IMR-90 (cell line): Measurements from ENCODE around the gene EIF4A3. TPM values are rescaled to one million over a fixed set of nuclear protein-coding genes. Genes with fewer than 3 reads are reported as not detected.

Experiments
- ATAC-seq: fragments of 200-7000 bp; cut with Tn5 transposase; 2 replicates; pipeline ENCODE4 v1.9.1; 2020; ENCODE audit warnings: low read depth, mild to moderate bottlenecking, moderate library complexity
- BruUV-seq: library from RNA; stranded (reverse); fragments of 400-500 nt; replicated peaks from 2 replicates; lab custom pipeline; 2021; lab: Mats Ljungman, UMichigan
- CTCF ChIA-PET: fragments of 300-600 bp; formaldehyde crosslinking; extraction: SDS; loops from one replicate; lab custom pipeline; 2021; ENCODE audit warnings: antibody characterized with exemption; lab: Yijun Ruan, JAX
- POLR2A ChIA-PET: fragments of 300-600 bp; sonication (Branson Sonifier 250); formaldehyde crosslinking; loops from one replicate; lab custom pipeline; 2022; ENCODE audit warnings: antibody characterized with exemption; ENCODE audit not compliant: unreplicated experiment; lab: Charles Lee
- DNase-seq: peaks from one replicate; pipeline ENCODE4 v3.0.0; 2013
- H2AFZ ChIP-seq: replicated peaks from 2 replicates; pipeline ENCODE3; 2013; ENCODE audit warnings: low read length, mild to moderate bottlenecking; ENCODE audit not compliant: poor library complexity
- H2AK5ac ChIP-seq: 2 replicates; pipeline ENCODE4 v1.6.1; 2013; ENCODE audit warnings: low read depth, low read length, inconsistent platforms
- H2AK9ac ChIP-seq: replicated peaks from 2 replicates; pipeline ENCODE3; 2013; ENCODE audit warnings: mild to moderate bottlenecking, low read depth, low read length, moderate library complexity; ENCODE audit not compliant: poor library complexity
- H2BK120ac ChIP-seq: 2 replicates; pipeline ENCODE4 v1.6.1; 2013; ENCODE audit warnings: low read depth, low read length, inconsistent platforms
- H2BK15ac ChIP-seq: 3 replicates; pipeline ENCODE4 v1.6.1; 2013; ENCODE audit warnings: low read depth, low read length, inconsistent platforms
- H2BK20ac ChIP-seq: 2 replicates; pipeline ENCODE4 v1.6.1; 2013; ENCODE audit warnings: low read depth, mild to moderate bottlenecking, inconsistent platforms, low read length, moderate library complexity
- H2BK5ac ChIP-seq: 2 replicates; pipeline ENCODE4 v1.6.1; 2013; ENCODE audit warnings: mild to moderate bottlenecking, low read depth, low read length, inconsistent platforms; ENCODE audit not compliant: poor library complexity, severe bottlenecking
- H3K14ac ChIP-seq: replicated peaks from 2 replicates; pipeline ENCODE4 v1.6.1; 2013; ENCODE audit warnings: low read depth, low read length, inconsistent platforms
- H3K18ac ChIP-seq: 2 replicates; pipeline ENCODE4 v1.6.1; 2013; ENCODE audit warnings: low read depth, low read length, control low read depth
- H3K23ac ChIP-seq: 2 replicates; pipeline ENCODE4 v1.6.1; 2013; ENCODE audit warnings: low read depth, low read length, inconsistent platforms
- H3K27ac ChIP-seq: 2 replicates; pipeline ENCODE4 v1.5.1; 2013; ENCODE audit warnings: mild to moderate bottlenecking, control low read depth, low read length; ENCODE audit not compliant: insufficient read depth
- H3K27me3 ChIP-seq: 2 replicates; pipeline ENCODE4 v1.6.1; 2013; ENCODE audit warnings: low read length; ENCODE audit not compliant: control insufficient read depth, insufficient read depth
- H3K36me3 ChIP-seq: 2 replicates; pipeline ENCODE4 v1.6.1; 2013; ENCODE audit warnings: low read length, mixed read lengths; ENCODE audit not compliant: control insufficient read depth, insufficient read depth
- H3K4ac ChIP-seq: 2 replicates; pipeline ENCODE4 v1.6.1; 2013; ENCODE audit warnings: low read depth, low read length, inconsistent platforms
- H3K4me1 ChIP-seq: 2 replicates; pipeline ENCODE4 v1.6.1; 2013; ENCODE audit warnings: low read length, mixed read lengths; ENCODE audit not compliant: control insufficient read depth, insufficient read depth
- H3K4me2 ChIP-seq: 2 replicates; pipeline ENCODE4 v1.6.1; 2013; ENCODE audit warnings: low read depth, mild to moderate bottlenecking, control low read depth, low read length, moderate library complexity
- H3K4me3 ChIP-seq: 2 replicates; pipeline ENCODE4 v1.5.1; 2013; ENCODE audit warnings: low read depth, mild to moderate bottlenecking, control low read depth, low read length, moderate library complexity; ENCODE audit not compliant: insufficient read depth
- H3K56ac ChIP-seq: 2 replicates; pipeline ENCODE4 v1.6.1; 2013; ENCODE audit warnings: low read length, inconsistent platforms; ENCODE audit not compliant: insufficient read depth; ENCODE audit errors: extremely low read depth
- H3K79me1 ChIP-seq, 2 experiments: 2 replicates each; pipeline ENCODE4 v1.6.1; 2013; ENCODE audit warnings: low read length in 2 of 2, inconsistent platforms in 1 of 2, low read depth in 1 of 2
- H3K9ac ChIP-seq: 2 replicates; pipeline ENCODE4 v1.6.1; 2013; ENCODE audit warnings: low read depth, low read length, control low read depth
- H3K9me1 ChIP-seq: 2 replicates; pipeline ENCODE4 v1.6.1; 2013; ENCODE audit warnings: low read length, inconsistent platforms; ENCODE audit not compliant: insufficient read depth
- H3K9me3 ChIP-seq: 2 replicates; pipeline ENCODE4 v1.6.1; 2013; ENCODE audit warnings: low read length; ENCODE audit not compliant: control insufficient read depth, insufficient read depth
- H4K20me1 ChIP-seq: 2 replicates; pipeline ENCODE4 v1.6.1; 2013; ENCODE audit warnings: low read length, inconsistent platforms; ENCODE audit not compliant: insufficient read depth
- H4K5ac ChIP-seq: 2 replicates; pipeline ENCODE4 v1.6.1; 2013; ENCODE audit warnings: mild to moderate bottlenecking, low read depth, low read length, control low read depth
- H4K8ac ChIP-seq, 2 experiments: 2 replicates each; pipeline ENCODE4 v1.6.1; 2013; ENCODE audit warnings: low read depth in 2 of 2, low read length in 2 of 2, control low read depth in 1 of 2, inconsistent platforms in 1 of 2
- H4K91ac ChIP-seq: 2 replicates; pipeline ENCODE4 v1.6.1; 2013; ENCODE audit warnings: low read depth, low read length, inconsistent platforms; ENCODE audit not compliant: insufficient read depth
- BHLHE40 ChIP-seq: fragments of 150-350 bp; IDR thresholded peaks from 2 replicates; pipeline ENCODE4 v1.6.1; 2016; ENCODE audit warnings: mild to moderate bottlenecking, low read depth, low read length
- CEBPB ChIP-seq: IDR thresholded peaks from 2 replicates; pipeline ENCODE4 v1.6.1; 2012; ENCODE audit warnings: low read depth, low read length, improper control_type of control experiment
- CHD1 ChIP-seq: IDR thresholded peaks from 2 replicates; pipeline ENCODE4 v1.6.1; 2012; ENCODE audit warnings: low read depth, low read length, improper control_type of control experiment
- FOS ChIP-seq: fragments of 150-350 bp; IDR thresholded peaks from 2 replicates; pipeline ENCODE4 v1.6.1; 2016; ENCODE audit warnings: low read depth, low read length
- MAFK ChIP-seq: IDR thresholded peaks from 2 replicates; pipeline ENCODE4 v1.6.1; 2012; ENCODE audit warnings: low read depth, low read length, improper control_type of control experiment
- MAZ ChIP-seq: IDR thresholded peaks from 2 replicates; pipeline ENCODE4 v1.6.1; 2012; ENCODE audit warnings: low read depth, mild to moderate bottlenecking, low read length, improper control_type of control experiment, moderate library complexity, borderline replicate concordance
- MXI1 ChIP-seq: IDR thresholded peaks from 2 replicates; pipeline ENCODE4 v1.6.1; 2012; ENCODE audit warnings: low read depth, mild to moderate bottlenecking, low read length, moderate library complexity, borderline replicate concordance
- NFE2L2 ChIP-seq: fragments of 150-350 bp; IDR thresholded peaks from 2 replicates; pipeline ENCODE4 v1.6.1; 2016; ENCODE audit warnings: low read depth, mild to moderate bottlenecking, low read length
- POLR2A ChIP-seq: IDR thresholded peaks from 2 replicates; pipeline ENCODE4 v1.6.1; 2012; ENCODE audit warnings: mild to moderate bottlenecking, low read depth, low read length
- RAD21 ChIP-seq: IDR thresholded peaks from 2 replicates; pipeline ENCODE4 v1.6.1; 2012; ENCODE audit warnings: low read length, improper control_type of control experiment
- RCOR1 ChIP-seq: IDR thresholded peaks from 2 replicates; pipeline ENCODE4 v1.6.1; 2012; ENCODE audit warnings: mild to moderate bottlenecking, low read length, improper control_type of control experiment; ENCODE audit not compliant: insufficient replicate concordance
- RFX5 ChIP-seq: IDR thresholded peaks from 2 replicates; pipeline ENCODE4 v1.8.0; 2012; ENCODE audit warnings: low read depth, mild to moderate bottlenecking, low read length, moderate library complexity
- whole genome bisulfite sequencing, 2 experiments: methylation state at CpG; one replicate each; pipeline versions ENCODE4 v1.1.5 to v1.1.7; 2013; ENCODE audit warnings: missing lambda C conversion rate in 2 of 2; ENCODE audit not compliant: insufficient read length in 1 of 2; ENCODE audit errors: extremely low coverage in 2 of 2; 5-methylcytosine and 5-hydroxymethylcytosine counted together
- dilution Hi-C: fragments of 300-500 bp; cut with HindIII; formaldehyde crosslinking; loops from one replicate; pipeline ENCODE4 v1.14.3; 2018; ENCODE audit warnings: low sequenced_read_pairs; ENCODE audit not compliant: unreplicated experiment
- in situ Hi-C: fragments of 300-500 bp; cut with MboI; formaldehyde crosslinking; loops from 3 replicates; pipeline ENCODE4 v1.14.3; 2019; ENCODE audit warnings: low sequenced_read_pairs, inconsistent platforms, mixed read lengths
- intact Hi-C: fragments of 100-400 bp; cut with micrococcal nuclease; formaldehyde crosslinking; loops from 2 replicates; pipeline ENCODE4 v1.10.0; 2022
- polyA plus RNA-seq, 3 experiments: library from polyadenylated mRNA; depleted of rRNA; stranded (reverse); fragments of >200 nt; gene quantifications; 2 replicates each; pipeline ENCODE4 v1.2.3, GENCODE V29; 2012; ENCODE audit warnings: low replicate concordance in 1 of 3
- total RNA-seq: library from RNA; depleted of rRNA; stranded (reverse); fragments of >200 nt; gene quantifications from 2 replicates; pipeline ENCODE4 v1.2.3, GENCODE V29; 2012
- TF ChIP-seq, protein P1 (sequence below): conservative IDR thresholded peaks from 2 replicates; pipeline ENCODE4 v1.5.1; 2012; ENCODE audit warnings: mild to moderate bottlenecking, low read depth, low read length, improper control_type of control experiment

EIF4A3 gene
- total and polyA plus RNA-seq, 2 of the 4 experiments (the other 2 are of a cell fraction), result 85.3 to 97.1 TPM

DNA sequence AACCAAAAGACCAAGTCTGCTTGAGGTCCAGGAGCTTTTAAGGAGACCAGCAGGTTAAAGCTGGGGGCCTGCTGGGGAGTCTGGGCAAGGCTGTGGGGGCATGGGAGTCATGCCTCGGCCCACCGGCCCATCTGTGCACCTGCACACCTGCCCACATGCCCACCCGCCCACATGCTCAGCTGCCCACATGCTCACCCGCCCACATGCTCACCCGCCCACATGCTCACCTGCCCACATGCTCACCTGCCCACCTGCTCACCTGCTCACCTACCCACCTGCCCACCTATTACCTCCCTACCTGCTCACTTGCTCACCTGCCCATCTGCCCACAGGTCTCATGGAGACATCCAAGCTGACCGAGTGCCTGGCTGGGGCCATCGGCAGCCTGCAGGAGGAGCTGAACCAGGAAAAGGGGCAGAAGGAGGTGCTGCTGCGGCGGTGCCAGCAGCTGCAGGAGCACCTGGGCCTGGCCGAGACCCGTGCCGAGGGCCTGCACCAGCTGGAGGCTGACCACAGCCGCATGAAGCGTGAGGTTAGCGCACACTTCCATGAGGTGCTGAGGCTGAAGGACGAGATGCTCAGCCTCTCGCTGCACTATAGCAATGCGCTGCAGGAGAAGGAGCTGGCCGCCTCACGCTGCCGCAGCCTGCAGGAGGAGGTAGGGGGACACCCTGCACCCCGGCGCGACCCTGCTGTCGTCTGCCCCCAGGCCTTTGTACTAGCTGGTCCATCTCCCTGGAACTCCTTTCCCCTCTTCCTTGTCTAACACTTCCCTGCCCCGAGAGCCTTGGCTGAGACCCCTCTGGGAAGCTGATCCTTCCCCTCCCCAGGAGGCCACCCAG lies 36.9 kb upstream of the EIF4A3 start:
- Histone ChIP-seq H3K36me3 (no peaks in the 10 kb centered on the region), H2AK9ac (no peak overlapping the region), H2BK15ac (no peak overlapping the region), H3K9me1 (no peaks in the 10 kb centered on the region; the same call in 1 of the 2 replicates), H3K4ac (no peak overlapping the region), H4K91ac (no peak overlapping the region), H3K23ac (no peak overlapping the region), H3K4me2 (no peak overlapping the region), H2BK120ac (no peak overlapping the region), H3K4me3 (no peak overlapping the region), H3K4me1 (peaks cover 6% of the 10 kb centered on the region), H3K79me1 (no peaks in the 10 kb centered on the region), H2AK5ac (no peak overlapping the region), H4K5ac (no peak overlapping the region), H3K27me3 (peaks cover 21% of the 10 kb centered on the region), H3K56ac (no peak overlapping the region), H3K27ac (no peak overlapping the region), H4K8ac (no peak overlapping the region), H4K20me1 (no peaks in the 10 kb centered on the region), H2BK5ac (no peak overlapping the region), H3K9me3 (no peaks in the 10 kb centered on the region), H3K9ac (no peak overlapping the region), H3K14ac (no peak overlapping the region), H2AFZ (peak overlapping the region; percentile 14), H3K18ac (no peak overlapping the region), H2BK20ac (no peak overlapping the region)
- intact Hi-C loops, result no loop called here
- ChIA-PET POLR2A (no interaction called here), CTCF (interaction anchor here (1.5 kb wide), 1 partner anchor 12 kb away, joined by 3 read pairs; no protein-coding TSS in a partner anchor)
- in situ Hi-C loops, result no loop called here
- dilution Hi-C loops, result no loop called here
- 88% methylated on average over 12 of the region's 26 CpGs; no CpG with 5 or more reads in 1 of the 2 experiments for WGBS, 2 experiments
- no peak for ATAC-seq
- TF ChIP-seq RCOR1 (no peak), RAD21 (no peak), POLR2A (no peak), BHLHE40 (no peak), MXI1 (no peak), MAZ (no peak), NFE2L2 (no peak), CHD1 (no peak), FOS (no peak), MAFK (no peak), CEBPB (no peak), RFX5 (no peak)
- TF ChIP-seq, protein P1, sequence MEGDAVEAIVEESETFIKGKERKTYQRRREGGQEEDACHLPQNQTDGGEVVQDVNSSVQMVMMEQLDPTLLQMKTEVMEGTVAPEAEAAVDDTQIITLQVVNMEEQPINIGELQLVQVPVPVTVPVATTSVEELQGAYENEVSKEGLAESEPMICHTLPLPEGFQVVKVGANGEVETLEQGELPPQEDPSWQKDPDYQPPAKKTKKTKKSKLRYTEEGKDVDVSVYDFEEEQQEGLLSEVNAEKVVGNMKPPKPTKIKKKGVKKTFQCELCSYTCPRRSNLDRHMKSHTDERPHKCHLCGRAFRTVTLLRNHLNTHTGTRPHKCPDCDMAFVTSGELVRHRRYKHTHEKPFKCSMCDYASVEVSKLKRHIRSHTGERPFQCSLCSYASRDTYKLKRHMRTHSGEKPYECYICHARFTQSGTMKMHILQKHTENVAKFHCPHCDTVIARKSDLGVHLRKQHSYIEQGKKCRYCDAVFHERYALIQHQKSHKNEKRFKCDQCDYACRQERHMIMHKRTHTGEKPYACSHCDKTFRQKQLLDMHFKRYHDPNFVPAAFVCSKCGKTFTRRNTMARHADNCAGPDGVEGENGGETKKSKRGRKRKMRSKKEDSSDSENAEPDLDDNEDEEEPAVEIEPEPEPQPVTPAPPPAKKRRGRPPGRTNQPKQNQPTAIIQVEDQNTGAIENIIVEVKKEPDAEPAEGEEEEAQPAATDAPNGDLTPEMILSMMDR, result no peak
- DNase-seq, result no peak
- no TSS peak for BruUV-seq
